ENCODE data around the gene RBM24. TPM values are rescaled to one million over a fixed set of nuclear protein-coding genes. Genes with fewer than 3 reads are reported as not detected.

The RBM24 gene
- total RNA-seq, 4 donors from 2014 or later: 0.18 to 2.7 (median 0.61) TPM

DNA sequence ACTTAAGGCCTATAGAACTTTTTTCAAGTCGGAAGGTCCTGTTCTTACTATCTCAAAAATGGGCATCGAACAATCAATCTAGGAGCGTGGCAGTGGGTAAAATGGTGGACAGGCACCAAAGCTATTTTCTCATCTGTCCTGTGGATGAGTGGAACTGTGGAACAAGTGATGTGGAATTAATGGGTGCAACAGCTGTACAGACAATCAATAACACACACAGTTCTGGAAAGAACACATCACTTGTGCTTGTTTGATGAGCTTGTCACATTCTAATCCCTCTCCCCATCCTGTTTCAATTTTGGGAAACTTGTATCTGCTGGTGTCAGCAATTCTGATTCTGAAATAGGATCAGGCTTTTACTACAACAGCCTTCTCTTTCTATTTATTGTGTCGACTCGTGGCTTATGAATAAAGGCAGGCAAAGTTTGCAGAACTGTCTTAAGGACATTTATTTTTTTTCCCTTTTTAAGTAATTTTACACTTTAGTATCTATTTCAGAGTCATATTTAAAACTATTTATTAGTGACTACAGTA is 11.5 kb downstream of the RBM24 start:
- intact Hi-C loops (cut with DNase I): no loop called here
- no peaks in the 10 kb centered on the region for H3K4me1 ChIP-seq
- no peaks in the 10 kb centered on the region for H3K36me3 ChIP-seq
- DNase-seq: no peak
- TF ChIP-seq, protein P1, sequence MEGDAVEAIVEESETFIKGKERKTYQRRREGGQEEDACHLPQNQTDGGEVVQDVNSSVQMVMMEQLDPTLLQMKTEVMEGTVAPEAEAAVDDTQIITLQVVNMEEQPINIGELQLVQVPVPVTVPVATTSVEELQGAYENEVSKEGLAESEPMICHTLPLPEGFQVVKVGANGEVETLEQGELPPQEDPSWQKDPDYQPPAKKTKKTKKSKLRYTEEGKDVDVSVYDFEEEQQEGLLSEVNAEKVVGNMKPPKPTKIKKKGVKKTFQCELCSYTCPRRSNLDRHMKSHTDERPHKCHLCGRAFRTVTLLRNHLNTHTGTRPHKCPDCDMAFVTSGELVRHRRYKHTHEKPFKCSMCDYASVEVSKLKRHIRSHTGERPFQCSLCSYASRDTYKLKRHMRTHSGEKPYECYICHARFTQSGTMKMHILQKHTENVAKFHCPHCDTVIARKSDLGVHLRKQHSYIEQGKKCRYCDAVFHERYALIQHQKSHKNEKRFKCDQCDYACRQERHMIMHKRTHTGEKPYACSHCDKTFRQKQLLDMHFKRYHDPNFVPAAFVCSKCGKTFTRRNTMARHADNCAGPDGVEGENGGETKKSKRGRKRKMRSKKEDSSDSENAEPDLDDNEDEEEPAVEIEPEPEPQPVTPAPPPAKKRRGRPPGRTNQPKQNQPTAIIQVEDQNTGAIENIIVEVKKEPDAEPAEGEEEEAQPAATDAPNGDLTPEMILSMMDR (IDR thresholded peaks at IDR 0.05): no peak
- no peak for TF ChIP-seq POLR2A (IDR thresholded peaks at IDR 0.05)
- H3K9me3 ChIP-seq: no peaks in the 10 kb centered on the region
- no peak overlapping the region for H3K27ac ChIP-seq
- 70 to 71% methylated on average over 5 of the region's 5 CpGs for WGBS, 2 donors
- peaks cover 0 to 19% (median 0%) of the 10 kb centered on the region in 4 donors for H3K27me3 ChIP-seq
- no peak overlapping the region for H3K4me3 ChIP-seq

DNA sequence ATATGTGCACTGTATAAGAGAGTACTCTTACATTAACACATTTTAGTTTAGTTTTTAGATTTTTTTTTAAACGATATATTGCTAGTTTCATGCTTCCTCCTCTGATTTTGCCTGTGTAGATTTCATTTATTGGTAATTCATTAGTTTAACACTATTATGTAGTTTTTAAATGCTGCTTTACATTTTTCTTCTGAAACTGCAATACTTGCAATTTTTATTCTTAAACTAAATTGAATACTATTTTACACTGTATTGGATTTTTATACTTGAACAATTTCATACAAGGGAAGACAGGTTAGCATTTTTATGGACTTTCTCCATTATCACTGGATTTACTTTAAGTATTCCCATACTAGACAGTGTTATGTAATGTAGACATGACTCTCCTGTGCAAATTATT is 12.2 kb downstream of the RBM24 start:
- peaks cover 0 to 14% (median 0%) of the 10 kb centered on the region in 4 donors for H3K27me3 ChIP-seq
- H3K9me3 ChIP-seq: no peaks in the 10 kb centered on the region
- no peaks in the 10 kb centered on the region for H3K4me1 ChIP-seq
- 81 to 94% methylated on average over 1 of the region's 1 CpG for WGBS, 2 donors
- H3K4me3 ChIP-seq: no peak overlapping the region
- no peaks in the 10 kb centered on the region for H3K36me3 ChIP-seq
- H3K27ac ChIP-seq: no peak overlapping the region
- no peak for DNase-seq
- intact Hi-C loops (cut with DNase I): no loop called here
- TF ChIP-seq, protein P1 (IDR thresholded peaks at IDR 0.05): no peak
- no peak for TF ChIP-seq POLR2A (IDR thresholded peaks at IDR 0.05)

DNA sequence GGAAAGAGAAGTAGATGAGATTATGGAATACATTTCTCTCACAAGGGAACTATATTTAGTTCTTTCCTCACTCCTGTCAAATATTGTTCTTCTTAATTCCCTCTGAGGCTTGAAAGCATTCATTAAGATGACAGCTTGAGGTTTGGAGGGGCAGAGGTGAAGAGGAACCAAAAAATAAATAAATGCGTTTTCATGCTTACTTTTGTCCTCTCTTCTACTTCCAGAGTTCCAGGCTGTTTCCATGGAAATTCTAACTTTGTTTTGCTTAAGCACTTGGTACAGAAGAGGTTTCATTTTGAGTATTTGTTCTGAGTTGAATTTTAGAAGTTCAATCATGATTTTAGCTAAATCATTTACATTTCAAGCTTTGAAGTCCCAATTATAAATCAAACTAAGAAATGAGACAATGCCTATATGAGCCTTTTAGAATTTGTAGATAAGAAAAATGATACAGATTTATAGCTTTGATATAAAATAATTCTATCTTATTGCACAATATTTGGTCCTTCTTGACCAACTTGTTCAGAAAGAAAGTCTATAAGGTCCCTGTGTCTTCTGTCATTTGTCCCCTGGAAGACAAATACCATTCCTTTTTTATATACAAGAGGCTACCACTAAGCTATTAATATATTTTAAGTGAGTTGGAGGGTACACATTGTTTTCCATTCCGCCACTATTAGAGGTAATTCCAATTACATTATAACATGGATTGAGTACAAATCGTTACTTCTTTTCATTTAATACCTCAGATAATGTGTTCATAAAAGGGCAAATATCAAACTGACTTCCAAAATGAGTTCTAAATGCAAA is 16.3 kb downstream of the RBM24 start:
- H3K27me3 ChIP-seq: no peaks in the 10 kb centered on the region
- intact Hi-C loops (cut with DNase I): no loop called here
- H3K9me3 ChIP-seq: no peaks in the 10 kb centered on the region
- peak overlapping the region in 2 of 4 donors; percentile 11 to 13 for H3K27ac ChIP-seq
- no peak for TF ChIP-seq POLR2A (IDR thresholded peaks at IDR 0.05)
- TF ChIP-seq, protein P1 (IDR thresholded peaks at IDR 0.05): no peak
- WGBS, 2 donors: 46 to 53% methylated on average over 3 of the region's 3 CpGs
- DNase-seq: no peak
- H3K4me3 ChIP-seq: no peak overlapping the region
- no peaks in the 10 kb centered on the region for H3K36me3 ChIP-seq
- no peaks in the 10 kb centered on the region for H3K4me1 ChIP-seq

DNA sequence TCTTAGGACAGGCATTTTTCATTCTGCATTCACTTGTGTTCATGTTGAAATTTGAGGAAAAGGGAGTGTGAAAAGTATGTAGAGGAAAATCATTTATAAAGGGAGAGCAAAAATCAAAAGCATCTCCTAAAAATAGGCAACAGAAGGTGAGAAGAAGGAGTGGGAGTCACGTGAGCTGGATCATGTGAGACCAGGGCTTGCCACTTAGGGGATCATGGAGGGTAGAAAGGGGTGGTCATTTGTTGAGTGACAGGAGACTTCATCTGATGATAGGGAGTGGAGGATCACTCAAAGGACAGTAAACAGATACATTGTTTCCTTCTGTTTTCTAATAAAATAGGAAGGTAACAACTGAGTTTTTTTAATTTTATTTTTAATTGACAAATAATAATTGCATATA is 17.1 kb downstream of the RBM24 start:
- WGBS, 2 donors: 71 to 72% methylated on average over 1 of the region's 1 CpG
- no peak for TF ChIP-seq POLR2A (IDR thresholded peaks at IDR 0.05)
- TF ChIP-seq, protein P1 (IDR thresholded peaks at IDR 0.05): no peak
- no peaks in the 10 kb centered on the region for H3K27me3 ChIP-seq
- H3K36me3 ChIP-seq: no peaks in the 10 kb centered on the region
- H3K9me3 ChIP-seq: no peaks in the 10 kb centered on the region
- no peak overlapping the region for H3K27ac ChIP-seq
- H3K4me3 ChIP-seq: no peak overlapping the region
- DNase-seq: no peak
- intact Hi-C loops (cut with DNase I): no loop called here
- H3K4me1 ChIP-seq: no peaks in the 10 kb centered on the region

DNA sequence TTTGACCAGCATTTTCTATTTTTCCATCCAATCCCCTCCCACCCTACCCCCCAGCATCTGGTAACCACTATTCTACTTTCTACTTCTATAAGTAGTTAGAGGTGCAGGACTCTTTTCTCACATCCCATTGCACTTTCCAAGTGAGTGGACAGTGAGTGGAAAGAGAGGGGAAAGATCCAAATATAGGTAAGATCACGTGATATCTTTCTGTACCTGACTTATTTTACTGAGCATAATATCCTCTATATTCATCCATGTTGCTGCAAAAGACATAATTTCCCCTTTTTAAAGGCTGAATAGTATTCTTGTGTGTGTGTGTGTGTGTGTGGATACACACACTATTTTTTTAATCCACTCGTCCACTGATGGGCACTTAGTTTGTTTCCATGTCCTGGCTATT is 18.1 kb downstream of the RBM24 start:
- no peak for TF ChIP-seq POLR2A (IDR thresholded peaks at IDR 0.05)
- TF ChIP-seq, protein P1 (IDR thresholded peaks at IDR 0.05): no peak
- no peak overlapping the region for H3K27ac ChIP-seq
- H3K9me3 ChIP-seq: no peaks in the 10 kb centered on the region
- no peak overlapping the region for H3K4me3 ChIP-seq
- WGBS, 2 donors: 79 to 84% methylated on average over 2 of the region's 2 CpGs
- no peaks in the 10 kb centered on the region for H3K27me3 ChIP-seq
- intact Hi-C loops (cut with DNase I): no loop called here
- no peaks in the 10 kb centered on the region for H3K36me3 ChIP-seq
- H3K4me1 ChIP-seq: no peaks in the 10 kb centered on the region
- no peak for DNase-seq

All from esophagus squamous epithelium (tissue), 5 donors.